Bronchial epithelial cell (primary cell): ENCODE results near the gene TNP2. TPM values are rescaled to one million over a fixed set of nuclear protein-coding genes. Genes with fewer than 3 reads are reported as not detected.

ENCODE experiments used
- DNase-seq: peaks from one replicate; pipeline ENCODE4 v3.0.0-alpha.2; 2010; ENCODE audit warnings: low read depth
- FAIRE-seq: peaks from 2 replicates; lab custom pipeline; 2011; peaks lifted over from hg19 to GRCh38; lab: Jason Lieb, UNC
- H3K27me3 ChIP-seq: 2 replicates; pipeline ENCODE4 v1.5.1; 2011; ENCODE audit warnings: low read length; ENCODE audit not compliant: control insufficient read depth, insufficient read depth
- H3K36me3 ChIP-seq: 2 replicates; pipeline ENCODE4 v1.5.1; 2011; ENCODE audit warnings: low read length; ENCODE audit not compliant: control insufficient read depth, insufficient read depth
- H3K4me3 ChIP-seq: 2 replicates; pipeline ENCODE4 v1.5.1; 2011; ENCODE audit warnings: mild to moderate bottlenecking, low read depth, low read length, control low read depth
- CTCF ChIP-seq: IDR thresholded peaks from 2 replicates; pipeline ENCODE4 v1.5.1; 2011; ENCODE audit warnings: mild to moderate bottlenecking, moderate library complexity, low read length, control low read depth, inconsistent platforms; ENCODE audit not compliant: insufficient read depth, severe bottlenecking
- total RNA-seq: library from RNA; depleted of rRNA; stranded (reverse); fragments of >200 nt; gene quantifications from 2 replicates; pipeline ENCODE4 v1.2.1, GENCODE V29; 2014

TNP2 gene
- total RNA-seq, 1 donor from 2014 or later = not detected

DNA sequence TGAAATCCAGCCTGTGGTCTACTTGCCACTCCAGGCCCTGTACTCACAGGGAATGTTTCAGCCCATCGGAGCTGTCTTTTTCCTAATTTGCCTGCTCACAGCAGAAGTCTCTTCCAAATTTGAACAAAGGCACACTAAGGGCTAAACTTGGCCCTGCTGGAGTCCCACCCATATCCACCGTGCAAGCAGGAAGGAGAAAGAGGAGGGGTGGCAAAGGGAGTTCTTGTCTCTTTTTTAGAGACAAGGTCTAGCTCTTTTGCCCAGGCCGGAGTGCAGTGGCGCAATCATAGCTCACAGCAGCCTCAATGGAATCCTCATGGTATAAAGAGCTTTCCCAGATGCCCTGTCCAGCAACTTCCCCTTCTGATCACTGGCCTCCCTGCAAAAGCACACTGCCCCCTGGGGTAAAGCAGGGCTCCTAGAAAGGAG is 14.7 kb upstream of the TNP2 start:
- FAIRE-seq = no peak

GRCh38 chr16:11280616-11281522 is 11.7 kb upstream of the TNP2 start, which contains the start of gene PRM1:
Gene PRM1, minus strand, starts transcription at chr16:11281330. Its CDS starts 92 bp downstream, at chr16:11281238.
- Histone ChIP-seq H3K36me3 (no peaks in the 10 kb centered on the region), H3K27me3 (peaks cover 5% of the 10 kb centered on the region), H3K4me3 (no peak within 1 kb of the TSS)
- TF ChIP-seq CTCF = no peak
- DNase-seq (no peak), FAIRE-seq (no peak)

More for the DNA sequence above, 14.7 kb upstream of the TNP2 start:
- no peak for DNase-seq
- Histone ChIP-seq H3K27me3 (peaks cover 3% of the 10 kb centered on the region), H3K36me3 (no peaks in the 10 kb centered on the region), H3K4me3 (no peak overlapping the region)
- TF ChIP-seq CTCF = no peak

DNA sequence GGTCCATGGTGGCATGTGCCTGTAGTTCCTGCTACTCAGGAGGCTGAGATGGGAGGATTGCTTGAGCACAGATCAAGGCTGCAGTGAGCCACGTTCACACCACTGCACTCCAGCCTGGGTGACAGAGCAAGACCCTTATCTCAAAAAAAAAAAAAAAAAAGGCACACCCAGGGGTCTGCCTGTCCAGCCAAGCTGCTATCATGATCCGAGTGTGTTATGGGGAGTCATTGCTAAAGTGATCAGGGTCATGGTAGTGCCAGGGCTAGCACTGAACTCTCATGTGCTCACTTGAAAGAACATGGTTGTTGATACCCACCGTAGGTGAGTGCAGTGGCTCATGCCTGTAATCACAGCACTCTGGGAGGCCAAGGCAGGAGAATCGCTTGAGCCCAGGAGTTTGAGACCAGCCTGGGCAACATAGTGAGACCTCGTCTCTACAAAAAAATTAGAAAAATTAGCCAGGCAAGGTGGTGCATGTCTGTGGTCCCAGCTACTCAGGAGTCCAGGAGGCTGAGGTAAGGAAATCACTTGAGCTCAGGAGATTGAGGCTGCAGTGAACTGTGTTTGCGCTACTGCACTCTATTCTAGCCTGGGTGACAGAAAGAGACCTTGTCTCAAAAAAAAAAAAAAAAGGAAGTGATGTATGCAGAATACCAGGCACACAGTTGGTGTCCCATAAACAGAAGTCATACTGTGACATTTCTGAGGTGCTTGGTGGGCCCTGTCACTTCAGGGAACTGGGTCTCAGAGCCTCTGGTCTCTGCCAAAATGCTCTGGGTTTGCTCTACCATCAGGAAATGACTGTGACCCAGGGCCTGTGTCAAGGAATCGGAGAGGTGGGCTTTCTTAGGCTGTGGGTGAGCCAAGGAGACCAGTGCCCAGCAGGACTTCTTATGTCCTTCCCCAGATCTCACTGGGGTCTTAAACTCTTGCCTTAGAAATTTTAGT is 9.8 kb upstream of the TNP2 start:
- no peak for DNase-seq
- Histone ChIP-seq H3K4me3 (no peak overlapping the region), H3K36me3 (no peaks in the 10 kb centered on the region), H3K27me3 (peaks cover 5% of the 10 kb centered on the region)
- TF ChIP-seq CTCF = no peak
- no peak for FAIRE-seq

GRCh38 chr16:11277607-11278337 is 8.6 kb upstream of the TNP2 start:
- H3K27me3 ChIP-seq = peaks cover 2% of the 10 kb centered on the region
- FAIRE-seq = no peak
- DNase-seq = no peak
- H3K36me3 ChIP-seq = no peaks in the 10 kb centered on the region
- no peak overlapping the region for H3K4me3 ChIP-seq
- no peak for TF ChIP-seq CTCF

DNA sequence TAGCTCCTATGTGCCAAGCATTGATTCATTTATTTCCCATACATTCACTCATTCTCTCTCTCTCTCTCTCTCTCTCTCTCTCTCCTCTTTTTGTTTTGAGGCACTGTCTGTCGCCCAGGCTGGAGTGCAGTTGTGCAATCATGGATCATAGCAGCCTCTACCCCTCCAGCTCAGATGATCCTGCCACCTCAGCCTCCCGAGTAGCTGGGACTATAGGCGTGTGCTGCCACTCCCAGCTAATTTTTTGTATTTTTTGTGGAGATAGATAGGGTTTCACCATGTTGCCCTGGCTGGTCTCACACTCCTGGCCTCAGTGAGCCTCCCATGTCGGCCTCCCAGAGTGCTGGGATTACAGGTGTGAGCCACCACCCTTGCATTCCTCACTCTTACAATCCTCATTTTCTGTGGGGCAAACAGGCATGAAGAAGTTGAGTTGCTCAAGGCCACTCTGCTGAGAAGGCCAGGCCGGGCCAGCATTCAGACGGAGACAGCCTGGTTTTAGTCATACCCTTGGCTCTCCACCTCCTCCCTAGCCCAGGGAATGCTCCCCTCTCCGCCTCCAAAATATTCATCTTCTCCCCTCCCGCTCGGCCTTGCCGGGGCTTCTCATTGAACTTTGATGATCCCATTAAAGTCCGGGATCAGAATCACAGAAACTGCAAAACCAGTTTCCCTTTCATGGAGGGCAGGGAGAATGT is 7.9 kb upstream of the TNP2 start:
- FAIRE-seq = no peak

More for the DNA sequence above, 7.9 kb upstream of the TNP2 start:
- Histone ChIP-seq H3K4me3 (no peak overlapping the region), H3K27me3 (peaks cover 2% of the 10 kb centered on the region), H3K36me3 (no peaks in the 10 kb centered on the region)
- DNase-seq = no peak
- TF ChIP-seq CTCF = no peak
